ENCODE measurements around the gene TAT.
"Not testable (repeated sequence)": the region's sequence is repeated elsewhere in the genome, so short reads cannot be mapped to it uniquely, and the experiment has no call there.

The TAT gene

GRCh38 chr16:71610936-71611871, 34.3 kb upstream of the TAT start:
- no peak for DNase-seq (ENCODE audit: low spot score)
- Histone ChIP-seq H3K4me3 (no peak overlapping the region), H3K27ac (no peak overlapping the region)
- TF ChIP-seq CTCF (IDR thresholded peaks at IDR 0.05): peak; percentile 79

GRCh38 chr16:71610447-71610846, 33.6 kb upstream of the TAT start:
- Histone ChIP-seq H3K4me3 (no peak overlapping the region), H3K27ac (no peak overlapping the region)
- no peak for TF ChIP-seq CTCF (IDR thresholded peaks at IDR 0.05)
- no peak for DNase-seq (ENCODE audit: low spot score)

- H3K27ac ChIP-seq: no peak overlapping the region
- DNase-seq (ENCODE audit: low spot score): no peak
- no peak overlapping the region for H3K4me3 ChIP-seq
- TF ChIP-seq CTCF (IDR thresholded peaks at IDR 0.05): no peak
These were observed 32.2 kb upstream of the TAT start for GRCh38 chr16:71609066-71609465.

GRCh38 chr16:71600822-71601221, 23.9 kb upstream of the TAT start:
- H3K4me3 ChIP-seq: no peak overlapping the region
- H3K27ac ChIP-seq: no peak overlapping the region
- no peak for DNase-seq (ENCODE audit: low spot score)
- no peak for TF ChIP-seq CTCF (IDR thresholded peaks at IDR 0.05)

- not testable (repeated sequence) for H3K4me3 ChIP-seq; H3K27ac ChIP-seq; DNase-seq (ENCODE audit: low spot score)
These were observed 21.5 kb upstream of the TAT start for GRCh38 chr16:71598426-71598825.

GRCh38 chr16:71595340-71595826, 18.5 kb upstream of the TAT start:
- H3K4me3 ChIP-seq; H3K27ac ChIP-seq; DNase-seq (ENCODE audit: low spot score): not testable (repeated sequence)

- no peak for DNase-seq (ENCODE audit: low spot score)
- Histone ChIP-seq H3K27ac (no peak overlapping the region), H3K4me3 (no peak overlapping the region)
- no peak for TF ChIP-seq CTCF (IDR thresholded peaks at IDR 0.05)
These were observed 17.2 kb upstream of the TAT start for GRCh38 chr16:71594000-71594646.

Data from coronary artery (tissue), 2 donors.